Measurements from ENCODE around the gene CCNY. TPM values are rescaled to one million over a fixed set of nuclear protein-coding genes. Genes with fewer than 3 reads are reported as not detected.

CCNY gene
- total RNA-seq, 2 donors from 2014 or later: 31.6 to 54.0 TPM

GRCh38 chr10:35558276-35558675, 222.0 kb downstream of the CCNY start:
- Histone ChIP-seq H3K4me3 (no peak overlapping the region), H3K27ac (no peak overlapping the region), H3K4me1 (replicated peaks) (no peaks in the 10 kb centered on the region), H3K27me3 (replicated peaks; ENCODE audit: insufficient read depth) (no peaks in the 10 kb centered on the region), H3K9me3 (no peaks in the 10 kb centered on the region), H3K36me3 (no peaks in the 10 kb centered on the region)
- DNase-seq (ENCODE audit: low spot score): no peak
- 95% methylated on average over 1 of the region's 1 CpG for WGBS
- intact Hi-C loops (cut with DNase I): no loop called here
- TF ChIP-seq POLR2A (IDR thresholded peaks at IDR 0.05) (no peak), CTCF (IDR thresholded peaks at IDR 0.05) (no peak), POLR2AphosphoS5 (IDR thresholded peaks at IDR 0.05) (no peak)

- TF ChIP-seq POLR2AphosphoS5 (IDR thresholded peaks at IDR 0.05): no peak
- TF ChIP-seq POLR2A (IDR thresholded peaks at IDR 0.05): no peak
- TF ChIP-seq CTCF (IDR thresholded peaks at IDR 0.05): no peak
Measured at GRCh38 chr10:35559416-35559815, 223.1 kb downstream of the CCNY start.

GRCh38 chr10:35561715-35562114, 225.4 kb downstream of the CCNY start:
- Histone ChIP-seq H3K36me3 (no peaks in the 10 kb centered on the region), H3K27me3 (replicated peaks; ENCODE audit: insufficient read depth) (no peaks in the 10 kb centered on the region), H3K27ac (no peak overlapping the region), H3K4me1 (replicated peaks) (no peaks in the 10 kb centered on the region), H3K9me3 (no peaks in the 10 kb centered on the region), H3K4me3 (no peak overlapping the region)
- intact Hi-C loops (cut with DNase I): loop anchor here (10.0 kb wide), 2 partner anchors 227 to 327 kb away; partner anchors contain the start of gene CCNY
- DNase-seq (ENCODE audit: low spot score): no peak
- 80% methylated on average over 5 of the region's 5 CpGs for WGBS
- TF ChIP-seq POLR2A (IDR thresholded peaks at IDR 0.05) (no peak), POLR2AphosphoS5 (IDR thresholded peaks at IDR 0.05) (no peak), CTCF (IDR thresholded peaks at IDR 0.05) (no peak)

More at GRCh38 chr10:35559416-35559815, 223.1 kb downstream of the CCNY start:
- H3K27ac ChIP-seq: no peak overlapping the region
- no peaks in the 10 kb centered on the region for H3K4me1 ChIP-seq (replicated peaks)
- intact Hi-C loops (cut with DNase I): no loop called here
- no peak overlapping the region for H3K4me3 ChIP-seq
- 92% methylated on average over 5 of the region's 5 CpGs for WGBS
- no peaks in the 10 kb centered on the region for H3K9me3 ChIP-seq
- no peak for DNase-seq (ENCODE audit: low spot score)
- H3K36me3 ChIP-seq: no peaks in the 10 kb centered on the region
- H3K27me3 ChIP-seq (replicated peaks; ENCODE audit: insufficient read depth): no peaks in the 10 kb centered on the region

- no peak for TF ChIP-seq CTCF (IDR thresholded peaks at IDR 0.05)
- intact Hi-C loops (cut with DNase I): loop anchor here (10.0 kb wide), 2 partner anchors 228 to 328 kb away; partner anchors contain the start of gene CCNY
- H3K27ac ChIP-seq: no peak overlapping the region
- DNase-seq (ENCODE audit: low spot score): no peak
- H3K27me3 ChIP-seq (replicated peaks; ENCODE audit: insufficient read depth): no peaks in the 10 kb centered on the region
- 100% methylated on average over 1 of the region's 1 CpG for WGBS
- no peaks in the 10 kb centered on the region for H3K4me1 ChIP-seq (replicated peaks)
- H3K9me3 ChIP-seq: no peaks in the 10 kb centered on the region
- no peak overlapping the region for H3K4me3 ChIP-seq
- no peaks in the 10 kb centered on the region for H3K36me3 ChIP-seq
Measured at GRCh38 chr10:35562427-35562826, 226.1 kb downstream of the CCNY start.

- Histone ChIP-seq H3K27ac (no peak overlapping the region), H3K4me3 (no peak overlapping the region), H3K9me3 (no peaks in the 10 kb centered on the region), H3K27me3 (replicated peaks; ENCODE audit: insufficient read depth) (no peaks in the 10 kb centered on the region), H3K4me1 (replicated peaks) (no peaks in the 10 kb centered on the region), H3K36me3 (no peaks in the 10 kb centered on the region)
- TF ChIP-seq CTCF (IDR thresholded peaks at IDR 0.05) (peak; percentile 57 to 76 (median 68)), POLR2AphosphoS5 (IDR thresholded peaks at IDR 0.05) (no peak)
- intact Hi-C loops (cut with DNase I): loop anchor here (10.0 kb wide), 2 partner anchors 229 to 329 kb away; partner anchors contain the start of gene CCNY
- WGBS: 47% methylated on average over 13 of the region's 13 CpGs
- peak; percentile 21 for DNase-seq (ENCODE audit: low spot score)
Measured at GRCh38 chr10:35563261-35563891, 227.1 kb downstream of the CCNY start.

Data from prostate gland (tissue), 2 donors.